Raji (cell line): ENCODE measurements around the gene PLEKHG5.

Experiments
- POLR2A ChIP-seq: IDR thresholded peaks from 2 replicates; pipeline ENCODE4 v1.6.1; 2011; ENCODE audit warnings: low read depth, low read length, control low read depth; ENCODE audit not compliant: insufficient read depth

The PLEKHG5 gene

GRCh38 chr1:6467224-6467623 lies 24.2 kb downstream of the PLEKHG5 start:
- no peak for TF ChIP-seq POLR2A

DNA sequence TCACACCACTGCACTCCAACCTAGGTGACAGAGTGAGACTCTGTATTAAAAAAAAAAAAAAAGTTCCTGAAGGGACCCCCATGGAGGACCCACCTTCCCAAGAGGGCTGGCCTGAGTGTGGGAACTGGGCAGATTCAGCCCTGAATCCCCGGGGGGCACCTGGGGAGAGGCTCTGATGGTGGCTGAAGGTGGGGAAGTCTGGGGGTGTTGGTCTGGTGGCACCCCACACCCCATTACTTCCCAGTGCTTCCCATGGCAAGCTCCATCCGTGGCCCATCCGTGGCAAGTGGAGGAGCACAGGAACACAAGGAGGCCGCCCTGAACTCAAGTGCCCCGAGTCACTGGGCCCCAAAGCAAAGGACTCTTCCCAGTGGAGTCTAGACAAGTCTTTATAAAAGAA lies 24.7 kb downstream of the PLEKHG5 start:
- no peak for TF ChIP-seq POLR2A

GRCh38 chr1:6466023-6466422 lies 25.4 kb downstream of the PLEKHG5 start, which contains the start of gene TNFRSF25:
Gene TNFRSF25, minus strand, starts transcription at chr1:6466173. Its CDS starts 66 bp downstream, at chr1:6466107.
- no peak for TF ChIP-seq POLR2A

- no peak for TF ChIP-seq POLR2A
Observed at GRCh38 chr1:6465461-6466005, 25.9 kb downstream of the PLEKHG5 start.

DNA sequence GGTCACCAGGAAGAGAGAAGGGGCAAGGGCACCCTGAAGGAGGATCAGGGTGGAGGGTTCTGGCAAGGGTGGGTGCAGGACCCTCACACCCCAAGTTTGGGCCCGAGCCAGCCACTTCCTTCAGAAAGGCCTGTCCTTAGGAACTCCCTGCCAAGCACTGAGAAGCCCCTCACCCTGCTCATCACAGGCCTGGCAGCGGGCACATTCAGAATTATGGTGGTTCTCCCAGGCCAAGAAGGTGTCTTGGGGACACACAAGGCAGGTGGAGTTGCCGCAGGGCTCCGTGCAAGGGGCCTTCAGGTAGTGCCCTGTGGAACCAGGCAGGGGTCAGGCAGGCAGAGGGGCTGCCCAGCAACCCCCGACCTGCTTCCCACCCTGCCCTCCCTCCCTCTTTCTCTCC lies 26.6 kb downstream of the PLEKHG5 start:
- TF ChIP-seq POLR2A, result no peak

DNA sequence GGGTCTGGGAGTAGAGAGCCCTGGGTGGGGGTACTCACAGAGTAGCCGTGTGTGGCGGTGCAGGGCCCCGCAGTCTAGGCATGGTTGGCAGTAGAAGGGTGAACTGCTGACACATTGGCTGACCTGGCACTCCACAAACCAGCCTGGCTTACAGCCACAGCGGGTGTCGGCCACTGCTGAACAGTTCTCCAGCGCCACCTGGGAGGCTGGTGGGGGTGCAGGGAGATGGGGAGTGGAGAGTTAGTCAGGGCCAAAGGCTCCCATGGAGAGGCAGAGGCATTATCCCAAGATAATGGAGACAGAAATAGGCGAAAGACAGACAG lies 27.0 kb downstream of the PLEKHG5 start:
- no peak for TF ChIP-seq POLR2A

GRCh38 chr1:6463120-6463412 lies 28.4 kb downstream of the PLEKHG5 start:
- TF ChIP-seq POLR2A, result no peak

- no peak for TF ChIP-seq POLR2A
Observed at GRCh38 chr1:6462412-6463119, 28.9 kb downstream of the PLEKHG5 start.

DNA sequence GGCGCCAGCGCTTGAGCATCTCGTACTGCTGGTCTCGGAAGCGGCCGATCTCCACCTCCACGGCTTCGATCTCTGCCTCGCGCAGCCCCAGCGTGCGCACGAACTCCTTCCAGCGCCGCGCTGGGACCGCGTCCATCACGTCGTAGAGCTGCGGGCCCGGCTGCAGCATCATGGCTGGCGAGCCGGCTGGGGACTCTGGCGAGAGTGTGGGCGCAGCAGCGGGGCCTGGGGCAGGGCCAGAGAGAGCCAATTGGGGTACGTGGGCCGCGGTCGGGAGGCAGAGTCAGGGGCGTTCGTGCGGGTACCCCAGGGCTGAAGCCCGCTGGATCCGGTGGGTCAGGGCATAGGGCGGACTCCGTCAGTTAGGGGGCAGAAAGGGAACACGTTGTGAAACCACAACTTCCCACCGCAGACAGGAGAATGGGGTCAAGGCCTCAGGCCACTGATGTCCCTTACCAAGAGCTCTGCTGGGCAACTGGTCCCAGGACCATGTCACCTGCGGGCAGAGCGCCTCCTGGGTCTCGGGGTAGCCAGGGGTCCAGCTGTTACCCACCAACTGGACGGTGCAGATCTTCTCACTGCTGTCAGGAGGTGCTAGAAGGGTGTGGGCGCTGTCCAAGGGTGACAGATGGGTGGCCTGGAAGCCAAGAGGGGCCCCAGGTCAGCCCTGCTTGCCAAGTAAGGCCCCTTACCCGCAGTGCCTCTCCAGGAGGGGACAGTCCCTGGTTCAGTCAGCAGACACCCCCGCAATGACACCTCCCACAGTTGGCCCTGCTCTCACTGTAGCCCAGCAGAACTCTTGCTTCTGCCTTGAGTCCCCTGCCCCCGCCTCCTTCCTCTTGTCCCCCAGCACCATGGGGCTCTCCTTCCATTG lies 29.7 kb downstream of the PLEKHG5 start:
- TF ChIP-seq POLR2A, result no peak

DNA sequence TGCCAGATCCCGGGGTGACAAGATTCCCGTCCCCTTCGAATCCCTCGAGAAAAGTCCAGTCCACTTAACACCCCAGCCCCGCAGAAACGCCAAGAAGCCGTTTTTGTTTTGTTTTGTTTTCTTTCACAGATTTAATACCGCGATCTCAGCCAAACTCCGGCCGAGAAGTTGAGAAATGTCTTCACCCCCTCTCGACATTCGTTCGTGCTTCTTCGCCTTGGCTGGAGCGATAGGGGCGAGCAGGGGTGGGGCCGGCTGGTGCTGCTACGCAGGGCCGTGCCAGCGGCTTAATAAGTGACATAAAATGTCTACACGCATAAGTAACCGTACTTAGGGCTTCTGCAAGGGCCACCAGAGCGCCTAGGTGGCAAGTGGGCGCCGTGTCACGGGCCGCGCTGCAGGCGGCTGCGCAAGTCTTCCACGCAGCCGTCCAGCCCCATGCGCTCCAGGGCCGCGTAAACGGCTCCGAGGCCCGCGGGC lies 30.4 kb downstream of the PLEKHG5 start:
- no peak for TF ChIP-seq POLR2A

GRCh38 chr1:6460301-6461050 lies 31.0 kb downstream of the PLEKHG5 start:
- TF ChIP-seq POLR2A, result no peak

- no peak for TF ChIP-seq POLR2A
Observed at GRCh38 chr1:6459850-6460265, 31.6 kb downstream of the PLEKHG5 start.

GRCh38 chr1:6456800-6457466 lies 34.5 kb downstream of the PLEKHG5 start:
- no peak for TF ChIP-seq POLR2A

- TF ChIP-seq POLR2A, result no peak
Observed at GRCh38 chr1:6454856-6455751, 36.4 kb downstream of the PLEKHG5 start.
